GM18526 (cell line): ENCODE results near the gene DCANP1.

Experiments used
- POLR2A ChIP-seq: IDR thresholded peaks from 3 replicates; pipeline ENCODE4 v1.6.1; 2011; ENCODE audit not compliant: insufficient read length; ENCODE audit errors: extremely low read depth

Gene DCANP1

DNA sequence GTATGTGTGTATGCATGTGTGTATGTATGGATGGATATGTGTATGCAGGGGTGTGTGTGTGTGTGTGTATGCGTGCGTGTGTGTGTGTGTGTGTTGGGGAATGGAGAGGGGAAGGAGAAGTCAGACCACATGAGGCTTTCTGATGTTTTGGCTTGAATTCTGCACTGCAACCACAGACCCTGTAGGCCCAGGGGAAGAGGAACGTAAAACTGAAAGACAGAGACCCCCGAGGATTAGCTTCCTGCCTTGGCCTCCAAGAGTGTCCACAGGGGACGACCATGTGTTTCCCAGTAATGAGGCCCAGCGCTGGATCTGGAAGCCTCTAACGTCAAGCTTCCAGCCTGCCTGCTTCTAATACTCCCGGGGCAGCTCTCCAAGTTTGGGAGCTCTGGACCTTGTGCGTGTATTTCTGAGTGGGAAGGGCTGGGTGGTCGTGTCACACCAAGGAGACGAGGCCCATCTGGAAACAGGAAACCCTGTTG, 5.8 kb downstream of the DCANP1 start:
- no peak for TF ChIP-seq POLR2A

DNA sequence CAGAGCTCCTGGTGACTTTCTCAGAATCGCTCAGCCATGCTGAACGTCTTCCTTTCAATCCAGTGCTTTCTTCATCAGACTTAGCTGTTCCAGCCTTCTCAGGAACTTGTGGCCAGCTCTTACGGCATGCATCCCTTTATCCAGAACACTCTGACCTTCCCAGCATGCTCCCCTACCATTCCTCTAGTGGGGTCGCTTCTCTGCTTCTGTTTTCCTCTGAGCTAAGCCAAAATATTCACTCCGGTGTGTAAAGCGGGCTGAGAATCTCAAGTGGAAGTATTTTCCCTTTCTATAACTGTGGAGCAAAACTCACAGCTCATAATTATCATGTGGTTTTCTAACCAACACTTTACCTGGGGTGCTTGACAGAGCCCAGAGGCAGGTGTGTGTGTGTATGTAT, 6.2 kb downstream of the DCANP1 start:
- no peak for TF ChIP-seq POLR2A

DNA sequence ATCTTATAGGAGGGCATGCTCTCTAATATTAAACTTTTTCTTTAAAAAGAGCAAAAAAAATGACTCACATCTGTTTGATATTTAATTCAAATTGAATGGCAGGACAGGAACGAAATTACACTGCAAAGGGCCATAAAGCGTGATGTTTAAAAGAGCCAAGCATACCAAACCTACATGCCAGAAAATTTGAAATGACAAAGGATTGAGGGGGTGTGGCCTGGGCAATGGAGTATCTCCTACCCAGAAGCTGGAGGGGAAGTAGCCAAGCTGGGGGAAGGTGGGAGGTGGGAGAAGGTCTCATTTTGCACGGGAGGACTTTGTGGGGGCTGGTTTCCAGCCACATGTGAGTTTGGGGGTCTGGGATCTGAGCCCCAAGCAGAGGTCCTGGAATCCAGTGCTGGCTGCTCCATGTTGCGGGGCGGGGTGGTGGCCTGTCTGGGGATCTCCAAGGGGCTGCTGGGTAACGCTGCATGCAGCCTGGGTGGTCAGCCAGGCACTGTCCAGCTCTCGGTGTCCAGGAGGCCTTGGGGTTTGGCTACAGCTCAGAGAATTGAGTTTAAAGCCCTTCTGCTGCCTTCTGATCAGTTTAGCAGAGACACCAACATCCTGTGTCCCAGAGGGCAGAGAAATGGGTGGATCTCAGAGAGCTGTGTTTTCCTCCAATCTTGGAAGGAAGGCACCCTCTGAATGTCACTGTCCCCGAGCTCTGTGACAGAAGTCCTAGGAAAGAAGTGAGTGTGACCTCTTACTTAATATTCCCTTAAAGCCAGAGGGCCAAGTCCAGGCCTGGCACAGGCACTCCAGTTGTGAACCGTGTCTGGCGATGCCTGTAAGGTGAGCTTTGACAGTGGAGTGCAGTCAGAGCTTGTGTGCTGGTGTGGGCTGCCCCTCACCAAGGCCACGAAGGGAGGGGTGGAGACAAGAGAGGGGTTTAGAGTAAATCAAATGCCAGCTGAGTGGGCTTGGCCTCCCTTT, 7.6 kb downstream of the DCANP1 start:
- no peak for TF ChIP-seq POLR2A

DNA sequence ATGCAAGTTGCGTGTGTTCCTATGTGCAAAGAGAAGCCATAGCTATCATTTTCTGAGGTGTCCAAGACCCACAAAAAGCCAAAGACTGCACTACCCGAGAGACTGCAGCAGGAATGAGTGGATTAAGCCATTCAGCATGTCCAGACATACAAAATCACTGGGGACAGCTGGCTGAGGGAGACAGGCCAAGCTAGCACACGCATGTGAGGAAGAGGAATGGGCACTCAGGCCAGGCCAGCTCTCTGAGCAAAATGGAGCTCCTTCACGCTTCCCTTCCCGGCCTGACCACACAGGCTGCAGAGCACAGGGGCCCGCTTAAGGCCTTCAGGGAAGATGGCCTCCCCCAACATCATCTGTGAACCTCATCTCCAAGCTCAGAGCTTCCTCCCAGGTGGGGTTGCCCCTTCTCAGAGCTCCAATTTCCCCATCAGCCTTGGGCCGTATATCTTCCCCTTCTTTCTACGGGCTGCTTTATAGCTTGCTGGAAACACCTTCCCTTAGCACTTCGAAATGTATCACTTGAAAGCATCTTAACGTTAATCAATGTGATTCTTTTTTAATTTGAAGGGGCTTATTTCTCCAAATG, 8.4 kb downstream of the DCANP1 start:
- no peak for TF ChIP-seq POLR2A

DNA sequence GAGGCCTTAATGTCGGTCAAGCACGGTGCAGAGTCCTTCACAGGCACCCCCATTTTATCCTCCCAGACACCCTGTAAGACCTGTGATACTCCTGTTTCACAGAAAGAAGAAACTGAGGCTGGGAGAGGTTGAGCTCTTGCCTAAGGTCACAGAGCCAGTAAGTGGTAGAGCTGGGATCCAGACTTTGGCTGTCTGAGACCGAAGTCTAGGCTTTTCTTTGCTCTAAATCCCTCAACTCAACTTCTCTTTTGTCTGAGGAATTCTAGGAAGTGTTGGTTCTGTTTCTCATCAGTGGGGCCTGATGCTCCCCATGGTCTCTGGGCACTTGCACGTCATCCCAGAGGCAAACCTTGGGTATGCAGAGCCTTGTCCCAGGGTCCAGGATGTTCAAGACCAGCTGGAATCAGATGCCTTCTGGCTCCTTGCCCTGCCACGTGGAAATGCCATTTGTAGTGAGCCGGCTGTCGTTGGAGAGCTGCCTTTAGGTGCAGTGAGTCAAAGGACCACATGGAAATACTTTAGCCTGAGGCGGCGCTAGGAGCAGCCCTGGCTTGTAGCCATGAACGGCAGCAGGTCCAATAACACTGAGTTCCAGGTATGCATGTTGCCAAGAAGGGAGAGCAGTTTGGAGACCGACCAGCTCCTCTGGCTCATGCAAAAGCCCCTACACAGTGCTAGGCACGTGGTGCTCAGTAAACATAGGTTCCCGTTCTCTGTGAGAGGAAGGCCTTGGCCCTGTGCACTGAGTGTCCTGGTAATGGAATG, 9.2 kb downstream of the DCANP1 start:
- no peak for TF ChIP-seq POLR2A

DNA sequence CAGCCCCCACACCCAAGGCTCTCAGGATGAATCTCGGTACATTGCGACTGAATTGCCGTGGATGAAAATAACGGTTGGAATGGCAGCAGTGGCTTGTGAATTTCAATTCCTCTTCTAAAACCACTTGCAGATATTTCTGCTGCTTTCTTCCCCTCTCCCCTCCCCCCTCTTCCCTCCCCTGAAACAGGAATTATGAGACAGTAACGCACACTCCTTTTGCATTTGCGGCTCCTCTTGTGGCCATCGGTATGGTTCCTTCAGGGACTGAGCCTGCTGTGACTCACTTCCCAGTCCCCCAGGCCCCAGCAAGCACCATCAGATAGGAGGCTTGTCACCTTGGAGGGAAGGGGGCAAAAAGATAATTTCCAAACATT, 9.7 kb downstream of the DCANP1 start:
- no peak for TF ChIP-seq POLR2A

DNA sequence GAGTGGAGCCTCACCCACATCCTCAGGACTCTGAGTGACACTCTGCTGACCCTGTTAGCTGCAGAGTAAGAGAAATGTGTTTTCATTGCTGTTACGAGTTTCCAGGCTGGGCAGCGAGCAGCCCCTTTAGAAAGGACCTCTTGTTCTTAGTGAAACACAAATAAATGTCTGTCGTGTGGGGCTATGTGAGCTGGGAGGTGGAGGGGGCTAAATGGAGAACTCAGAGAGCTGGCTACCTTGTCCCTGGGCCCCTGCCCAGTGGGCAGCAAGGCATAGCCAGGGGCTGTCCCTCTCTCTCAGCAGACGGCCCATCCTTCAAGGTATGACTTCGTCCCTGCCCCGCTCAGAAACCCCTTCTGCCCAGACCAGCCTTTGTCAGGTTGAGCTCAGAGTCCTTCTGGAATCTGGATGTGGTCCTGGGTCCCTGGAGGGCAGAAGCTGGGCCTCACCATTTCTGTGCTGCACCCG, 10.2 kb downstream of the DCANP1 start:
- TF ChIP-seq POLR2A: no peak

DNA sequence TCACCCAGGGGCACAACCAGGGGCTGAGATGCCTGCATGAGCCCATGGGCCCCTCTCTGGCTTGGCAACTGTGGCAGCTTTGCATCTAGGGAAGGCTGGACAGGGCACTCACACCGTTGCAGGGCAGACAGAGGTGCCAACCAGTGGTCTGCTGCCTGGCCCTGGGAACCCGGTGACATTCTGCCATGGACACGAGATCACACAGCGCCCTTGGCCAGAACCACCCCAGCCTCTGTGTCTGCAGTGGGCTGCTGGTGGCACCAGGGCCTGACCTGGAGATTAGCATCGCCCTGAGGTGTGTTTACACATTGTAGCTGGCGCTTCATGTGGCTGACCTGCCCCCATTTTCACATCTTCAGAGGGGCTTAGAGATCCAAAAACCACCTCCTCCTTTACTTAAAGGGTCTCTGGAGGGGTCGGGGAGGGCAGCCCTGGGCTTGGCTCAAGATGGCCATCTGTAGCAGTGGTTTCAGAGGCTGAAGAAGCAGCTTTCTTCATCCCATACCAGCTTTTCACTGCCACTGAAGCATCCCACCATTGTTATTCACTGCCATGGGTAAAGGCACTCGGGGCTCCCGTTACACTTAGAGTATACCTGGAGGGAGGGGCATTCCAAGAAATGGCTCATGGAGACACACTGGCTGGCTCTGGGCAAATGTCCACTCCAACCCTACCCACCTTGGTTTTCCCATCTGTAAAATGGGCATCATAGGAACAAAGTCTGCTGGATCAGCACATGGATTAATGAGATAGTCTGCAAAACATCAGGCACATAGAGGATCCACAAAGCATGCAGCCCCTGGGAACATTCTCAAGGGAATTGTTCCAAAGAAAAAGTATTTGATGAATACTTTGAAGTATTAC, 11.4 kb downstream of the DCANP1 start:
- no peak for TF ChIP-seq POLR2A

DNA sequence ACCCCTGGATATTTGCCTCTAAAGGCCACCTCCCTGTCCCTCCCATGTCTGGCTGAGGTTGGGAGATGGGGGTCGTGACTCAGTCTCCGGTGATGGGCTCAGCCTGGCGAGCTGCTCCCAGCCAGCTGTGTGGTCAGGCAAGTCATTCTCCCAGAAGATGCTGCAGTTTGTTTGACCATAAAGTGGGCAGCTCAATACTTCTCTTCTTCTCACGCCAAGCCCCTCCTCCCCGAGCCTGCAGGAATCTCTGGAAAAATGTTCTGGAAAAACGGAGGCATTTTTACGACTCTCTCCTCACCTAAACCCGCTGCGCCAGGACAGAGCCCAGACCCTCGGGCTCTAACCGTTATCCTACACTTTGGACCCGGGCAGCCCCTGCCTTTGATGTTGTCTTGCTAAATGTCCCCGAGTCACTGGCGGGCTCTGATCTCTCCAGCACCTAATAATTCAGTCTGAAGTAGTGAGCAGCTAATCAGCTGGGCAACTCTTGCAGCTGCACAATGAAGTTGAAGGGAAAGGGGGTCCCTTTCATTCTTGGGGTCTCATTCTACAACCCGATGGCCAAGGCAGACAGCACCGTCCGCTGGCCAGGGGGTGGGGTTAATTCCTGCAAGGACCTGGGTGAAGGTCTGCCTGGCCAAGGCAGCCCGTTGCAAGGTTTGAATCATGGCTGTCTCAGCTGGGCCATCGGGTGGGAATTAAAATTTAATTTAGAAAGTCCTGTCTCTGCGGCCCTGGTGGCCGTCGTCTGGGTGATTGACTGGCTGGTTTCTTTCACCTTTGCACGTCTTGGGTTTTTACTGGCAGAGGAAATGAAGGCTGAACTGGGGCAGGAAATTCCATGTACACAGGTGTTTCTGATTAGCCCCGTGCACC, 12.3 kb downstream of the DCANP1 start:
- no peak for TF ChIP-seq POLR2A

DNA sequence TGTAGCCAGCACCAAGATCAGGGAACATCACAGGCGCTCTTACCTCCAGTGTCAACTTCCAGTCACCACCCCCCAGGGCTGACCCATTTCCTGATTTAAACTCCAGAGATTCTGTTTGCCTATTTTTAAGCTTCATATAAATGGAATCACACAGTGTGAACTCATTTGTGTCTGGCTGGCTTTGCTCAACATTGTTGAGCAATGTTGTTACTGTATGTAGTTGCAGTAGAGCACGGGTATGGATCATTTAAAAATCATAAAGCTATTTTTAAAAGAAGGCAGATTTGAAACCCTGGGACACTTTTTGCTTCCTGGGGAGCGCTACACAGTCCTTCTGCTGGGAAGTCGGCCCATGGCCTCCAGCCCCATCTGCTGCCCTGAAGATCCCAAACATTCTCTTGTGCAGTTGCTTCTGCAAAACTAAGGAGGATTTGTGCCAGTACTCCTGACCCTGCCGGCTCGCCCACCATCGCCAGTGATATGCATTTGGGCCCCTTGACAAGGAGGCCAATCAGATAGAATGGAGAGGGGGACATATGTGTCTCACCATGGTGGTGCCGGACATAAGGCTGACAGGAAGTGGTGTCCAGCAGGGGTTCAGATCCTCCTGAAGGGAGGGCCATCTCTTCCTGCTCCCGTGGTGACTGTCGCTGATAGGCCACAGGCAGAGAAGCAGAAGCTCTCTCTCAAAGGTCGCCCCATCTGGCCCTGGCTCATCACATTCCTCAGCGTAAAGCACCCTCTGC, 13.3 kb downstream of the DCANP1 start:
- TF ChIP-seq POLR2A: no peak

DNA sequence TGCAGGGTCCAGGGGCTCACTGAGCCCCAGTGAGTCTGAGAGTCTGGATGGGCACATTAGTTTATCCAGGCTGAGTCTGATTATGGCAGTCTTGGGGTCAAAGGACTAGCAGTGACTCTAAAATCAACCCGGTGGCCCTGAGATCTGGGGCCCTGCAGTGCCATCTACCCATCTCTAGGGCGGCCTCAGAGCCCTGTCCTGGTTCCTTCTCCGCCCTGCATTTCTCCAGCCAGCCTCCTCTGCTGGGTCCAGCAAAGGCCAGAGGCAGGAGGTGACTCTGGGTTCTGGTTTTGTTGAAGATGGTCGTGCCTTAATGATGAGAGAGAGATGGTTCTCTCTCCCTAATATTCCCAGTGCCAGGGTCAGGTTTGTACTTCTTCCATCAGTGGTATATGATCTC, 15.0 kb downstream of the DCANP1 start:
- no peak for TF ChIP-seq POLR2A

DNA sequence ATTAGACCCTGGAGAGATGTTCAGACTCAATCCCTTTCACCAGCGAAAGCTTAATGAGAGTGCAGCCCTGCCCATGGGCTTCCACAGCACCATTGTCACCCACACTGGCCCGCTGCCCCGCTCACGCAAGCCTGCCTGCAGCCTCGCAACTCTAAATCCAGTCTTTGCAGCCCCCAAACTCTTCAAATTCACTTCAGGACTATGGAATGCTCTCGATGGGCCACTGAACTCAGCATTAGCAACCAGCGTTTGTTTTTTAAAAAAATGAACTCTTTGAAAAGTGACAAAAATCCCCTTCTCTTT, 17.1 kb downstream of the DCANP1 start:
- TF ChIP-seq POLR2A: no peak
